HS-27A (cell line): ENCODE data around the gene KSR2.

ENCODE experiments used
- DNase-seq: peaks from one replicate; pipeline ENCODE4 v3.0.0-alpha.2; 2012; ENCODE audit warnings: low read depth, missing footprints

The KSR2 gene

DNA sequence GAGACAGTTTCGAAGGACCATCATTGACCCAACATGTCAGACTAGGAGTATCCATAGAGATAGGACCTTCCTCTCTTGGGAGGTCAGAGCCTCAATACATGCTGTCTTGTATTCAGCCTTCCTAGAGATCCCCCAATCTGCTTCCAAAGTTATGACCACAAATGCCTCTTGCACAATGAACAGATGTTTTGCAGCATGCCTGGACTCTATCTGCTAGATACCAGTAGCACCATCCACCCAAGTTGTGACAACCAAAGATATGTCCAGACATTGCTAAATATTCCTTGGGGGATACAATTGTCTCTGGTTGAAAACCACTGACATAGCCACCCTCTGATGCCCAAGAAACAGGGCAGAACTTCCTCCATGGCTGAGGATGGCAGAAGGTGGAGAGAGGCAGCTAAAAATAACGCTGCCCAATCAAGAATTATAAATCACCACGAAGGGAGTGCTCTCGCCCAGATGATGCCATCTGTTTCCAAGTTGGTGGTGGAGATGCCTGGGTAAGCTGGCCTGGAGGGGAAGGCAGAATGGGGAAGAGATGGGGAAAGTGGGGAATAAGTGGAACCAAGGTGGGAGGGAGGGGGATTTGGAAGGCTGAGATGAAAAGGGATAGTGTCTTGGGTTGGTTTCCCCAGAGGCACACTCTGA lies 564.5 kb downstream of the KSR2 start:
- no peak for DNase-seq

DNA sequence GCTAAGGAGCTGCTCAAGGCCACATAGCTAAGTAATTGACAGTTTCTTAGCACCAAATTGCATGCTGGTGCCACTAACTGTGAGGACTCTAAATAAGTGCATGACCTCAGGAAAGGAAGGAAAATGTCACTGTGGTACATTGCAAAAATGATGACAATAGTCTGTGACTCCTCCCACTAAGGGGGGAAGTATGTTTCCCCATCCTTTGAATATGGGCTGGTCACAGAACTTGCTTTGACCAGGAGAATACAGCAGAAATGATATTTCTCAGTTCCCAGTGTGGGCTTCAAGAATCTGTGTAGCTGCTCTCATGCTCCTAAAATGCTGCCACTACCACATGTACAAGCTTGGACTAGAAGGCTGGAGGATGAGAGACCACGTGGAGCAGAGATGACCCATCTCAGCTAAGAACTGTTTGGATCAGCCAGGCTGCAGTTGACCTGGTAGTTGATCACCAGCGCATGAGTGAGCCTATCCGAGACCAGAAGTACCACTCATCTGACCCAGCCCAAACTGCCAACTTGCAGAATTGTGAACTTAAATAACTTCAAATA lies 565.1 kb downstream of the KSR2 start:
- DNase-seq: no peak
